SK-N-SH (cell line): ENCODE data around the gene GNPAT. TPM values are rescaled to one million over a fixed set of nuclear protein-coding genes. Genes with fewer than 3 reads are reported as not detected.

ENCODE experiments used
- CTCF ChIA-PET: fragments of 300-600, 350-600 bp; formaldehyde crosslinking; extraction: SDS; loops from one replicate; lab custom pipeline; 2021; lab: Yijun Ruan, JAX
- POLR2A ChIA-PET: fragments of 350-600 bp; sonication (Branson Sonifier 250); formaldehyde crosslinking; extraction: SDS; loops from one replicate; lab custom pipeline; 2020; ENCODE audit warnings: antibody characterized with exemption, inconsistent platforms; lab: Yijun Ruan, JAX
- DNase-seq: peaks from one replicate; pipeline ENCODE4 v3.0.0; 2012
- H2AFZ ChIP-seq: fragments of 200-600 bp; sonication (generic); 2 replicates; pipeline ENCODE4 v1.8.1; 2016; ENCODE audit warnings: antibody characterized with exemption, mild to moderate bottlenecking, low read depth
- H3F3A ChIP-seq: fragments of 200-600 bp; sonication (generic); replicated peaks from 2 replicates; pipeline ENCODE3; 2016; ENCODE audit warnings: antibody characterized with exemption, mild to moderate bottlenecking; ENCODE audit not compliant: insufficient read depth
- H3K27ac ChIP-seq, 2 experiments: fragments of 200-500 bp in 1 of 2; fragments of 200-600 bp in 1 of 2; sonication (Bioruptor generic) in 1 of 2; sonication (generic), shearing (Covaris generic) in 1 of 2; 2 replicates each; pipeline versions ENCODE4 v1.5.1 to v1.6.1; 2014 to 2016; ENCODE audit warnings: low read depth in 2 of 2, inconsistent platforms in 1 of 2, low read length in 1 of 2, mild to moderate bottlenecking in 1 of 2, mixed read lengths in 1 of 2
- H3K27me3 ChIP-seq: fragments of 200-600 bp; sonication (generic), shearing (Covaris generic); 2 replicates; pipeline ENCODE4 v1.6.1; 2016; ENCODE audit warnings: mixed run types; ENCODE audit not compliant: insufficient read depth
- H3K36me3 ChIP-seq, 2 experiments: fragments of 200-500 bp in 1 of 2; fragments of 200-600 bp in 1 of 2; sonication (Bioruptor generic) in 1 of 2; sonication (generic) in 1 of 2; replicated peaks in 1 of 2; 2 replicates each; pipeline versions ENCODE3 to v1.5.1; 2014 to 2016; ENCODE audit warnings: low read length in 1 of 2, mild to moderate bottlenecking in 1 of 2; ENCODE audit not compliant: insufficient read depth in 2 of 2, control insufficient read depth in 1 of 2
- H3K4me1 ChIP-seq, 2 experiments: fragments of 200-500 bp in 1 of 2; fragments of 200-600 bp in 1 of 2; sonication (Bioruptor generic) in 1 of 2; sonication (generic), shearing (Covaris generic) in 1 of 2; 2 replicates each; pipeline versions ENCODE4 v1.5.1 to v1.6.1; 2014 to 2016; ENCODE audit warnings: low read depth in 1 of 2, low read length in 1 of 2, mixed run types in 1 of 2; ENCODE audit not compliant: insufficient read depth in 2 of 2, control insufficient read depth in 1 of 2
- H3K4me2 ChIP-seq: fragments of 200-600 bp; sonication (generic), shearing (Covaris generic); 2 replicates; pipeline ENCODE4 v1.6.1; 2017; ENCODE audit warnings: mixed run types
- H3K4me3 ChIP-seq, 2 experiments: fragments of 200-500 bp in 1 of 2; fragments of 200-600 bp in 1 of 2; sonication (Bioruptor generic) in 1 of 2; sonication (generic), shearing (Covaris generic) in 1 of 2; 2 replicates each; pipeline versions ENCODE4 v1.5.1 to v1.8.1; 2014 to 2016; ENCODE audit warnings: low read depth in 2 of 2, inconsistent platforms in 1 of 2, low read length in 1 of 2, mild to moderate bottlenecking in 1 of 2, mixed read lengths in 1 of 2, moderate library complexity in 1 of 2
- H3K79me2 ChIP-seq: fragments of 200-600 bp; sonication (generic); 2 replicates; pipeline ENCODE4 v1.8.1; 2017; ENCODE audit warnings: mild to moderate bottlenecking; ENCODE audit not compliant: insufficient read depth
- H3K9ac ChIP-seq: fragments of 200-600 bp; sonication (generic); 2 replicates; pipeline ENCODE4 v1.6.1; 2017; ENCODE audit warnings: mixed run types
- H3K9me2 ChIP-seq: fragments of 200-600 bp; sonication (generic); 2 replicates; pipeline ENCODE4 v1.6.1; 2017; ENCODE audit warnings: mixed run types
- H3K9me3 ChIP-seq: fragments of 200-600 bp; sonication (generic); 2 replicates; pipeline ENCODE4 v1.6.1; 2017; ENCODE audit warnings: mixed run types, mild to moderate bottlenecking, moderate library complexity
- H4K20me1 ChIP-seq: fragments of 200-600 bp; sonication (generic); 2 replicates; pipeline ENCODE4 v1.6.1; 2017; ENCODE audit warnings: mild to moderate bottlenecking, mixed run types; ENCODE audit not compliant: insufficient read depth
- EP300 ChIP-seq, 2 experiments: IDR thresholded peaks; 2 replicates each; pipeline versions ENCODE4 v1.4.0 to v1.6.1; 2012; ENCODE audit warnings: borderline replicate concordance in 1 of 2, low read depth in 1 of 2, low read length in 1 of 2
- EZH2phosphoT487 ChIP-seq: fragments of 200-600 bp; sonication (generic); IDR thresholded peaks from 2 replicates; pipeline ENCODE4 v1.6.1; 2017; ENCODE audit warnings: low read depth, mixed run types, mild to moderate bottlenecking, antibody characterized with exemption, moderate library complexity, borderline replicate concordance
- FOXJ3 ChIP-seq: sonication (generic); formaldehyde crosslinking; IDR thresholded peaks from 2 replicates; pipeline ENCODE4 v1.5.1; 2020; ENCODE audit warnings: mild to moderate bottlenecking, missing genetic modification reagents
- GATA2 ChIP-seq: sonication (generic); formaldehyde crosslinking; IDR thresholded peaks from 2 replicates; pipeline ENCODE4 v1.5.0; 2020; ENCODE audit warnings: mild to moderate bottlenecking, missing genetic modification reagents
- JUND ChIP-seq: IDR thresholded peaks from 2 replicates; pipeline ENCODE4 v1.4.0; 2012
- MEF2A ChIP-seq: IDR thresholded peaks from 2 replicates; pipeline ENCODE4 v1.4.0; 2012; ENCODE audit warnings: low read depth, borderline replicate concordance
- POLR2AphosphoS5 ChIP-seq: IDR thresholded peaks from 2 replicates; pipeline ENCODE4 v1.6.1; 2012; ENCODE audit warnings: low read depth, low read length
- RAD21 ChIP-seq: IDR thresholded peaks from 2 replicates; pipeline ENCODE4 v1.6.1; 2012; ENCODE audit warnings: mild to moderate bottlenecking, low read length
- SIN3A ChIP-seq: IDR thresholded peaks from 2 replicates; pipeline ENCODE4 v1.6.1; 2012; ENCODE audit warnings: low read depth, mild to moderate bottlenecking, low read length, moderate library complexity, borderline replicate concordance
- TAF1 ChIP-seq: IDR thresholded peaks from 2 replicates; pipeline ENCODE4 v1.6.1; 2012; ENCODE audit warnings: low read depth, mild to moderate bottlenecking, low read length, moderate library complexity, borderline replicate concordance
- TCF12 ChIP-seq: IDR thresholded peaks from 2 replicates; pipeline ENCODE4 v1.4.0; 2012
- WGBS: methylation state at CpG from one replicate; pipeline ENCODE4 v1.1.6; 2017; ENCODE audit warnings: low lambda C conversion rate; 5-methylcytosine and 5-hydroxymethylcytosine counted together
- polyA plus RNA-seq, 3 experiments: library from polyadenylated mRNA; depleted of rRNA; stranded (reverse); fragments of >200 nt; gene quantifications; 2 replicates each; pipeline ENCODE4 v1.2.3, GENCODE V29; 2012
- TF ChIP-seq, protein P1 (sequence below): fragments of 150-350 bp; IDR thresholded peaks from 2 replicates; pipeline ENCODE4 v1.6.1; 2017; ENCODE audit warnings: antibody characterized with exemption, low read length, low read depth, borderline replicate concordance
- TF ChIP-seq, protein P2 (sequence below): IDR thresholded peaks from 2 replicates; pipeline ENCODE4 v1.4.0; 2012; ENCODE audit warnings: low read depth, borderline replicate concordance
- TF ChIP-seq, protein P3 (sequence below): fragments of 200-600 bp; sonication (generic); IDR thresholded peaks from 2 replicates; pipeline ENCODE4 v1.6.1; 2017; ENCODE audit warnings: antibody characterized with exemption, mild to moderate bottlenecking, moderate library complexity
- TF ChIP-seq, protein P4 (sequence below): IDR thresholded peaks from 2 replicates; pipeline ENCODE4 v1.4.0; 2012; ENCODE audit warnings: low read depth
- TF ChIP-seq, protein P5 (sequence below): IDR thresholded peaks from 2 replicates; pipeline ENCODE4 v1.6.1; 2012; ENCODE audit warnings: mild to moderate bottlenecking, low read depth, low read length, moderate library complexity

Gene GNPAT
- polyA plus RNA-seq, 1 of the 3 experiments (the other 2 are of a cell fraction) = 14.7 TPM

DNA sequence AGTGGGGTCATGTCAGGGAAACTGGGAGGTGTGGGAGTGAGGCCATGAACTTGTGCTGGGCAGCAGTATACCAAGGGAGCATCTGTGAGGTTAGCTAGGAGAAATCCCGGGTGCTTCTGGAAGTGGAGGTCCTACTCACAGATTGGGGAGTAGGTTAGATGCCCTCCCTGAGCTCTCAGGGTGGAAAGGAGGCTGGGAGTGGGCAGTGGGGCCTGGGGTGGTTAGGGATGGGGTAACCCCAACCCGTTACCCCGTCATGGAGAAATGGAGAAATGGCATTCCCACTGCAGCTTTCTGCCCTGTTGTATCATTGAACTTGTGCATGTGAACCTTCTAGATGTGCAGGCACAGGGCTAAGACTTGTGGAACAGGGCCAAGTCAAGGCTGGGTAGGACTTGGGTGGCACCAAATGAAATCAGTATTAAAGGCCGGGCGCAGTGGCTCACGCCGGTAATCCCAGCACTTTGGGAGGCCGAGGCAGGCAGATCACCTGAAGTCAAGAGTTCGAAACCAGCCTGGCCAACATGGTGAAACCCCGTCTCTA, 69.5 kb downstream of the GNPAT start:
- CTCF ChIA-PET = interaction anchor here (0.6 to 0.9 kb wide), 2 partner anchors 20 to 293 kb away, joined by 3 read pairs; no protein-coding TSS in a partner anchor
- no peaks in the 10 kb centered on the region for H3K36me3 ChIP-seq
- H3F3A ChIP-seq = no peaks in the 10 kb centered on the region
- H3K27me3 ChIP-seq = no peaks in the 10 kb centered on the region
- no peaks in the 10 kb centered on the region; a peak in 1 of 4 replicates for H3K4me1 ChIP-seq
- H3K4me2 ChIP-seq = no peak overlapping the region
- H2AFZ ChIP-seq = no peak overlapping the region
- no peak overlapping the region for H3K4me3 ChIP-seq
- H4K20me1 ChIP-seq = no peaks in the 10 kb centered on the region
- POLR2A ChIA-PET = no interaction called here
- WGBS = 79% methylated on average over 10 of the region's 10 CpGs
- H3K9ac ChIP-seq = no peak overlapping the region
- no peaks in the 10 kb centered on the region for H3K9me2 ChIP-seq
- H3K27ac ChIP-seq = no peak overlapping the region
- H3K9me3 ChIP-seq = no peaks in the 10 kb centered on the region
- H3K79me2 ChIP-seq = no peaks in the 10 kb centered on the region
- no peak for DNase-seq
- TF ChIP-seq SIN3A (no peak), FOXJ3 (CRISPR knock-in tag) (no peak), EZH2phosphoT487 (no peak), MEF2A (no peak), GATA2 (no peak), POLR2AphosphoS5 (no peak), RAD21 (no peak), EP300 (IDR thresholded peaks at IDR 0.05; ENCODE audit: borderline replicate concordance in 1 of 2, low read depth in 1 of 2, low read length in 1 of 2) (no peak), TAF1 (no peak), TCF12 (no peak), JUND (no peak)
- TF ChIP-seq, protein P1, sequence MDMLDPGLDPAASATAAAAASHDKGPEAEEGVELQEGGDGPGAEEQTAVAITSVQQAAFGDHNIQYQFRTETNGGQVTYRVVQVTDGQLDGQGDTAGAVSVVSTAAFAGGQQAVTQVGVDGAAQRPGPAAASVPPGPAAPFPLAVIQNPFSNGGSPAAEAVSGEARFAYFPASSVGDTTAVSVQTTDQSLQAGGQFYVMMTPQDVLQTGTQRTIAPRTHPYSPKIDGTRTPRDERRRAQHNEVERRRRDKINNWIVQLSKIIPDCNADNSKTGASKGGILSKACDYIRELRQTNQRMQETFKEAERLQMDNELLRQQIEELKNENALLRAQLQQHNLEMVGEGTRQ = no peak
- TF ChIP-seq, protein P2, sequence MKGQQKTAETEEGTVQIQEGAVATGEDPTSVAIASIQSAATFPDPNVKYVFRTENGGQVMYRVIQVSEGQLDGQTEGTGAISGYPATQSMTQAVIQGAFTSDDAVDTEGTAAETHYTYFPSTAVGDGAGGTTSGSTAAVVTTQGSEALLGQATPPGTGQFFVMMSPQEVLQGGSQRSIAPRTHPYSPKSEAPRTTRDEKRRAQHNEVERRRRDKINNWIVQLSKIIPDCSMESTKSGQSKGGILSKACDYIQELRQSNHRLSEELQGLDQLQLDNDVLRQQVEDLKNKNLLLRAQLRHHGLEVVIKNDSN = no peak
- TF ChIP-seq, protein P3, sequence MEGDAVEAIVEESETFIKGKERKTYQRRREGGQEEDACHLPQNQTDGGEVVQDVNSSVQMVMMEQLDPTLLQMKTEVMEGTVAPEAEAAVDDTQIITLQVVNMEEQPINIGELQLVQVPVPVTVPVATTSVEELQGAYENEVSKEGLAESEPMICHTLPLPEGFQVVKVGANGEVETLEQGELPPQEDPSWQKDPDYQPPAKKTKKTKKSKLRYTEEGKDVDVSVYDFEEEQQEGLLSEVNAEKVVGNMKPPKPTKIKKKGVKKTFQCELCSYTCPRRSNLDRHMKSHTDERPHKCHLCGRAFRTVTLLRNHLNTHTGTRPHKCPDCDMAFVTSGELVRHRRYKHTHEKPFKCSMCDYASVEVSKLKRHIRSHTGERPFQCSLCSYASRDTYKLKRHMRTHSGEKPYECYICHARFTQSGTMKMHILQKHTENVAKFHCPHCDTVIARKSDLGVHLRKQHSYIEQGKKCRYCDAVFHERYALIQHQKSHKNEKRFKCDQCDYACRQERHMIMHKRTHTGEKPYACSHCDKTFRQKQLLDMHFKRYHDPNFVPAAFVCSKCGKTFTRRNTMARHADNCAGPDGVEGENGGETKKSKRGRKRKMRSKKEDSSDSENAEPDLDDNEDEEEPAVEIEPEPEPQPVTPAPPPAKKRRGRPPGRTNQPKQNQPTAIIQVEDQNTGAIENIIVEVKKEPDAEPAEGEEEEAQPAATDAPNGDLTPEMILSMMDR = no peak
- TF ChIP-seq, protein P4, sequence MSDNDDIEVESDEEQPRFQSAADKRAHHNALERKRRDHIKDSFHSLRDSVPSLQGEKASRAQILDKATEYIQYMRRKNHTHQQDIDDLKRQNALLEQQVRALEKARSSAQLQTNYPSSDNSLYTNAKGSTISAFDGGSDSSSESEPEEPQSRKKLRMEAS = no peak
- TF ChIP-seq, protein P5, sequence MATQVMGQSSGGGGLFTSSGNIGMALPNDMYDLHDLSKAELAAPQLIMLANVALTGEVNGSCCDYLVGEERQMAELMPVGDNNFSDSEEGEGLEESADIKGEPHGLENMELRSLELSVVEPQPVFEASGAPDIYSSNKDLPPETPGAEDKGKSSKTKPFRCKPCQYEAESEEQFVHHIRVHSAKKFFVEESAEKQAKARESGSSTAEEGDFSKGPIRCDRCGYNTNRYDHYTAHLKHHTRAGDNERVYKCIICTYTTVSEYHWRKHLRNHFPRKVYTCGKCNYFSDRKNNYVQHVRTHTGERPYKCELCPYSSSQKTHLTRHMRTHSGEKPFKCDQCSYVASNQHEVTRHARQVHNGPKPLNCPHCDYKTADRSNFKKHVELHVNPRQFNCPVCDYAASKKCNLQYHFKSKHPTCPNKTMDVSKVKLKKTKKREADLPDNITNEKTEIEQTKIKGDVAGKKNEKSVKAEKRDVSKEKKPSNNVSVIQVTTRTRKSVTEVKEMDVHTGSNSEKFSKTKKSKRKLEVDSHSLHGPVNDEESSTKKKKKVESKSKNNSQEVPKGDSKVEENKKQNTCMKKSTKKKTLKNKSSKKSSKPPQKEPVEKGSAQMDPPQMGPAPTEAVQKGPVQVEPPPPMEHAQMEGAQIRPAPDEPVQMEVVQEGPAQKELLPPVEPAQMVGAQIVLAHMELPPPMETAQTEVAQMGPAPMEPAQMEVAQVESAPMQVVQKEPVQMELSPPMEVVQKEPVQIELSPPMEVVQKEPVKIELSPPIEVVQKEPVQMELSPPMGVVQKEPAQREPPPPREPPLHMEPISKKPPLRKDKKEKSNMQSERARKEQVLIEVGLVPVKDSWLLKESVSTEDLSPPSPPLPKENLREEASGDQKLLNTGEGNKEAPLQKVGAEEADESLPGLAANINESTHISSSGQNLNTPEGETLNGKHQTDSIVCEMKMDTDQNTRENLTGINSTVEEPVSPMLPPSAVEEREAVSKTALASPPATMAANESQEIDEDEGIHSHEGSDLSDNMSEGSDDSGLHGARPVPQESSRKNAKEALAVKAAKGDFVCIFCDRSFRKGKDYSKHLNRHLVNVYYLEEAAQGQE = no peak
- TF ChIP-seq, all 33 proteins: peak for 0
